Measurements from ENCODE around the gene DNAJC16.

Gene DNAJC16

GRCh38 chr1:15492596-15492995, 34.1 kb upstream of the DNAJC16 start:
- DNase-seq, result no peak
- peaks cover 37 to 78% (median 58%) of the 10 kb centered on the region in 3 donors for H3K36me3 ChIP-seq
- H3K4me1 ChIP-seq, result no peaks in the 10 kb centered on the region
- no peak for TF ChIP-seq CTCF (IDR thresholded peaks at IDR 0.05)
- H3K4me3 ChIP-seq, result no peak overlapping the region
- intact Hi-C loops (cut with DNase I; ENCODE audit: low total_unique reads), result no loop called here
- no peak overlapping the region for H3K27ac ChIP-seq
- H3K27me3 ChIP-seq, result no peaks in the 10 kb centered on the region
- H3K9me3 ChIP-seq, result no peaks in the 10 kb centered on the region

- intact Hi-C loops (cut with DNase I; ENCODE audit: low total_unique reads), result no loop called here
- Histone ChIP-seq H3K4me1 (no peaks in the 10 kb centered on the region), H3K4me3 (no peak overlapping the region), H3K36me3 (peaks cover 49 to 76% (median 67%) of the 10 kb centered on the region in 3 donors), H3K27me3 (no peaks in the 10 kb centered on the region), H3K27ac (no peak overlapping the region), H3K9me3 (no peaks in the 10 kb centered on the region)
- no peak for TF ChIP-seq CTCF (IDR thresholded peaks at IDR 0.05)
- DNase-seq, result no peak
Observed at GRCh38 chr1:15493869-15494390, 32.7 kb upstream of the DNAJC16 start.

GRCh38 chr1:15500184-15501178, 26.2 kb upstream of the DNAJC16 start:
- no peak for TF ChIP-seq CTCF (IDR thresholded peaks at IDR 0.05)
- Histone ChIP-seq H3K4me3 (no peak overlapping the region), H3K9me3 (no peaks in the 10 kb centered on the region), H3K27me3 (no peaks in the 10 kb centered on the region), H3K36me3 (peaks cover 57 to 81% (median 65%) of the 10 kb centered on the region in 3 donors), H3K4me1 (no peaks in the 10 kb centered on the region), H3K27ac (no peak overlapping the region)
- intact Hi-C loops (cut with DNase I; ENCODE audit: low total_unique reads), result no loop called here
- DNase-seq, result no peak

GRCh38 chr1:15501208-15502032, 25.2 kb upstream of the DNAJC16 start:
- TF ChIP-seq CTCF (IDR thresholded peaks at IDR 0.05), result peak in 1 of 2 experiments; percentile 27
- intact Hi-C loops (cut with DNase I; ENCODE audit: low total_unique reads), result no loop called here
- H3K4me3 ChIP-seq, result no peak overlapping the region
- H3K9me3 ChIP-seq, result no peaks in the 10 kb centered on the region
- no peak overlapping the region for H3K27ac ChIP-seq
- no peaks in the 10 kb centered on the region for H3K4me1 ChIP-seq
- DNase-seq, result peak in 1 of 2 donors; percentile 28
- peaks cover 66 to 87% (median 69%) of the 10 kb centered on the region in 3 donors for H3K36me3 ChIP-seq
- no peaks in the 10 kb centered on the region for H3K27me3 ChIP-seq

GRCh38 chr1:15504436-15504835, 22.2 kb upstream of the DNAJC16 start:
- no peaks in the 10 kb centered on the region for H3K27me3 ChIP-seq
- H3K4me1 ChIP-seq, result no peaks in the 10 kb centered on the region
- no peak for TF ChIP-seq CTCF (IDR thresholded peaks at IDR 0.05)
- no peak for DNase-seq
- intact Hi-C loops (cut with DNase I; ENCODE audit: low total_unique reads), result no loop called here
- no peak overlapping the region for H3K4me3 ChIP-seq
- H3K9me3 ChIP-seq, result no peaks in the 10 kb centered on the region
- H3K27ac ChIP-seq, result no peak overlapping the region
- peaks cover 56 to 84% (median 64%) of the 10 kb centered on the region in 3 donors for H3K36me3 ChIP-seq

Measured in tibial artery (tissue), 4 donors.